HG03558 (cell line): ENCODE data around the gene CCNK.

ENCODE experiments used
- ATAC-seq: cut with Tn5 transposase; IDR thresholded peaks from one replicate; pipeline ENCODE4 v1.9.1; 2021; ENCODE audit warnings: moderate number of reproducible peaks; ENCODE audit not compliant: unreplicated experiment; ENCODE audit errors: extremely low read depth

The CCNK gene

GRCh38 chr14:99503848-99504453, 22.7 kb downstream of the CCNK start:
- no peak for ATAC-seq

DNA sequence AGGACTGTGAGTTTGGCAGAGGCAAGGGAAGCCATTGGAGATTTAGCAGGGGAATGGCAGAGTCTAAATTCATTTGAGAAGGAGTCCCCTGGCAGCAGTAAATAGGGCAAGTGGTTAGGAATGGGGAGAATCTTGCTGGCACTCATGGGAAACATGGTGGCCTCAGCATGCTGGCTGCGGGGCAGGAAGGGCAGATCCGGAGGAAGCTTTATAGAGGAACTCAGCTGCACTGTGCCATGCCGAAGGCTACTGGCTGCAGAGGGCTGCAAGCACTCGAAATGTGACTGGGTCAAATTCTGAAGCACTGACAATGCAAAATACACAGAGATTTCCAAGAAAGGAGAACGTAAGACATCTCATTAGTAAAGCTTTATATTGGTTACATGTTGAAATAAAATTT, 23.9 kb downstream of the CCNK start:
- ATAC-seq, result no peak

GRCh38 chr14:99506276-99506675, 25.1 kb downstream of the CCNK start:
- no peak for ATAC-seq

GRCh38 chr14:99507860-99508640, 26.8 kb downstream of the CCNK start:
- ATAC-seq, result no peak

DNA sequence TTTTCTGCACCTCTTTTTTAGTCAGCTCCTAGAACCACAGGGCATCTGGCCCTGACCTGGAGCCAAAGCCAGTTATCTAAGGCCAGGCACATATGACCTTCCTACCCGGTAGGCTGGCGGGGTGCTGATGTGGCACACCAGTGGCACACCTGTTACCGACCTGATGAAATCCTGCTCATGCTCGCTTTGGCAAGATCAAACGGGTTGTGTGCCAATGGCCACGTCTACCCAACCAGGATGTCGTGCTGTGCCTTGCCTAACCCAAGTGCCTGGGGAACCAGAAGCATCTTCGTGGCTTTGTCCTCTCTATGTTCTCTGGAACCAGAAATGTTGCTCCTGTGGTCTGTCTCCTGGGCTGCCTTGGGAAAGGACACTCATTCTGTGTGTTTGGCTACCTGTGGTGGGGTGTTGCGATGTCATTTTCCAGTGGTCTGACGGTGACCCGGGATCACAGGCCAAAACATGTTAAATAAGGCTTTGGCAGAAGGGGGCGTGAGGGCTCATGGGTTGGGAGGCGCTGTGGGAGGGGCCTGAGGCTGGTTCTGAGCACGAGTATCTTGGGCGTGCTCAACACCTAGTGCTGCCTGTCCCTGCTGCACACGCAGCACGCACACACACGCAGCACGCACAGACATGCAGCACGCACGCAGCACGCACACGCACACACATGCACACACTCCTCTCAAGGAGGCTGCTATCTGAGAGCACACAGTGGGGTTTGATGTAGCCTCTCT, 27.9 kb downstream of the CCNK start:
- ATAC-seq, result no peak

DNA sequence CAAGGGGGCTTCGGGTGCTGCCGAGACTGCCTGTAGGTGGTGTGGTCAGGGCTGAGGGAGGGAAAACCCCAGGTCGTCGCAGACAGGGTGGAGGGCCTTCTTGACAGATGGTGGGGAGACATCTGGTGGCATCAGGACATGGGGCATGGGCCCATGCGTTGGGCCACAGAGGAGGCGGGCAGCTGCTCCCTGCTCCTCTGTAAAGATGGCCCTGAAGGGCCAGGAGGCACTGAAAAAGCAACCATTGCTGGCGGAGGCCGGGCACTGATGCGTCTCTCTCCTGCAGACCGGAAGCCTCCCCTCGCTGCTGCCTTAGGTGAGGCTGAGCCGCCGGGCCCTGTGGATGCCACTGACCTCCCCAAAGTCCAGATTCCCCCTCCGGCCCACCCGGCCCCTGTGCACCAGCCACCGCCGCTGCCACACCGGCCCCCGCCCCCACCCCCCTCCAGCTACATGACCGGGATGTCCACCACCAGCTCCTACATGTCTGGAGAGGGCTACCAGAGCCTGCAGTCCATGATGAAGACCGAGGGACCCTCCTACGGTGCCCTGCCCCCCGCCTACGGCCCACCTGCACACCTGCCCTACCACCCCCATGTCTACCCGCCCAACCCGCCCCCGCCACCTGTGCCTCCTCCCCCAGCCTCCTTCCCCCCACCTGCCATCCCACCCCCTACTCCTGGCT, 28.8 kb downstream of the CCNK start:
- ATAC-seq, result no peak

GRCh38 chr14:99510556-99511139, 29.4 kb downstream of the CCNK start:
- no peak for ATAC-seq

- no peak for ATAC-seq
Measured at GRCh38 chr14:99511421-99512109, 30.4 kb downstream of the CCNK start.

GRCh38 chr14:99512110-99512449, 30.9 kb downstream of the CCNK start:
- no peak for ATAC-seq

GRCh38 chr14:99512571-99513182, 31.5 kb downstream of the CCNK start:
- no peak for ATAC-seq

- no peak for ATAC-seq
Measured at GRCh38 chr14:99513183-99513694, 32.0 kb downstream of the CCNK start.

DNA sequence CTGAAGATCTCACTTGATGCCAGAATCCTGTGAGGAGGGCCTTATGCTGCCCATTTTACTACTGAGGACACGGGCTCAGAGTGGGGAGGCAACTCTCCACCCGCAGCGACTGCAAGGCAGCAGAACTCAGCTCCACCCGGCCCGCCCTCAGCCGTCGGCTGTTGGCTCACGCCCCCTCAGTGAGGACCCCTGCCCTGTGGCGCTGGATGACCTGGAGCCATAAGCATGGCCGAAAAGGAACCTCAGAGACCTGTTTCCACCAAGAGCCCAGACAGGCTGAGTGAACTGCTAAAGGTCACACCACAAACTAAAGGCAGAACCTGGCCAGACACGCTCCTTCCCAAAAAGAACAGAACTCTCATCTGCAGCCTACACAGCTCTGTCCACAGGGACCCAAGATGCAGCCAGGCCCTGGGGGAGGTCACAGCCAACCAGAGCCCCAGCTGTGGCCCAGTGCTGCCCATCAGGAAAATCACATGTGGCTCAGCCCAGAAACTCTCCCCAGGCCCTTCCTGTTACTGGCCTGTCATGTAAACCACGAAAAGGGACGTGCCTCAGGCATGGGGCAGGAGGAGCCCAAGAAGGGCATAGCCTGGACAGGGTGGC, 32.8 kb downstream of the CCNK start:
- ATAC-seq, result no peak

DNA sequence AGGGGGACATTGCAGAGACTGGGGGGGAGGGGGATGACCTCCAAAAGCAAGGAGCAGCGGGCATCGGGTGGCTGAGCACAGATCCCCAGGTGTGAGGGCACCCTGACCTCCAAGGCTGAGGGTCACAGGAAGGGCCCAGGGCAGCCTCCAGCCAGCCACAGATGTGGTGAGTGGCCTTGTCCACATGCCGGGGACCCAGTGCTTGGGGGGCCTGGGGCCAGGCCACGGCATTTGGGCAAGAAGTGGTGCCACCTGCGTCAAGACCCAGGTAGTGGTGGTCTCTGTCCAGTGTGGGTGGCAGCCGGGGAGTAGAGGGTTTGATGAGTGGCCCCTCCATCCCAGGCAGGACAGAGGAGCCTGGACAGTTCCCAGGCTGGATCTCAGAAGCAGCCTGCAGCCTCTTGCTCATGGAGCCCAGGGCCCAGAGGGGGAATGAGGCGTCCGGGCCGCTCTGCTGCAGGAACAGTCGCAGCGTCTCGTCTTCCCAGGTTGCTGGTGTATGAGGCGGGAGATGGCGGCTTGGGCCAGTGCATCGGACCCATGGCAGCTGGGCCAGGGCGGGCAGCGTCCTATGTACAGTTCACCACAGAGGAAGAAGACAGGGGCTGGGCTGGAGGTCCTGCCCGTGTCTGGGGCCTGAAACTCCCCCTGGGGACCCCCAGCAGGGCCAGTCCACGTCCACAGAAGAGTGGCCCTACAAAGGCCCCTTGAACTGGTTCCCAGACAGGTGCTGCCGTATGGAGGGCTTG, 33.5 kb downstream of the CCNK start:
- ATAC-seq, result no peak

- ATAC-seq, result no peak
Measured at GRCh38 chr14:99515301-99516155, 34.3 kb downstream of the CCNK start.

GRCh38 chr14:99516156-99516870, 35.1 kb downstream of the CCNK start:
- ATAC-seq, result no peak

GRCh38 chr14:99516871-99517642, 35.8 kb downstream of the CCNK start:
- no peak for ATAC-seq
